HepG2 (cell line): ENCODE data around the gene RBCK1. TPM values are rescaled to one million over a fixed set of nuclear protein-coding genes. Genes with fewer than 3 reads are reported as not detected.

Source experiments
- ETV5 ChIP-seq: IDR thresholded peaks from 2 replicates; pipeline ENCODE4 v1.6.1; 2018; ENCODE audit warnings: missing biosample characterization, missing genetic modification reagents, inconsistent platforms, borderline replicate concordance
- KLF12 ChIP-seq: sonication (generic); formaldehyde crosslinking; IDR thresholded peaks from 2 replicates; pipeline ENCODE4 v1.4.0; 2020; ENCODE audit warnings: missing genetic modification reagents, borderline replicate concordance
- MIXL1 ChIP-seq: IDR thresholded peaks from 2 replicates; pipeline ENCODE4 v1.6.1; 2016
- MXD4 ChIP-seq: IDR thresholded peaks from 2 replicates; pipeline ENCODE4 v1.6.1; 2016; ENCODE audit warnings: mild to moderate bottlenecking, missing biosample characterization, missing genetic modification reagents
- NCOR1 ChIP-seq: fragments of 200-600 bp; sonication (generic); IDR thresholded peaks from 2 replicates; pipeline ENCODE4 v1.7.0; 2017; ENCODE audit warnings: antibody characterized with exemption, low read length, borderline replicate concordance
- TEAD3 ChIP-seq: optimal IDR thresholded peaks from 2 replicates; pipeline ENCODE3; 2016; ENCODE audit warnings: borderline replicate concordance
- ZFP36L2 ChIP-seq: sonication (generic); formaldehyde crosslinking; IDR thresholded peaks from 2 replicates; pipeline ENCODE4 v1.4.0; 2020; ENCODE audit warnings: missing genetic modification reagents
- ZNF567 ChIP-seq: sonication (generic); formaldehyde crosslinking; IDR thresholded peaks from 2 replicates; pipeline ENCODE4 v1.8.1; 2023; ENCODE audit warnings: mild to moderate bottlenecking, missing genetic modification reagents, borderline replicate concordance
- ZNF605 ChIP-seq: sonication (generic); formaldehyde crosslinking; IDR thresholded peaks from 2 replicates; pipeline ENCODE4 v1.8.0; 2022; ENCODE audit warnings: mild to moderate bottlenecking, missing genetic modification reagents
- polyA plus RNA-seq, 8 experiments: library from polyadenylated mRNA; depleted of rRNA in 3 of 8; stranded (reverse) in 7 of 8; unstranded in 1 of 8; fragments of >200 nt; fragmentation: Illumina TruSeq in 4 of 8; extraction: Trizol in 4 of 8; gene quantifications; 2 replicates each; pipeline versions ENCODE4 v1.2.1 to v1.2.3, GENCODE V29; 2011 to 2016; ENCODE audit warnings: low read depth in 4 of 8, missing spikeins in 1 of 8, mixed read lengths in 1 of 8; ENCODE audit not compliant: insufficient read depth in 1 of 8
- total RNA-seq, 5 experiments: library from RNA; depleted of rRNA; stranded (reverse); fragments of >200 nt; fragmentation: Illumina TruSeq; extraction: Trizol; gene quantifications; 2 replicates each; pipeline ENCODE4 v1.2.3, GENCODE V29; 2016; ENCODE audit warnings: low read depth in 1 of 5
- TF ChIP-seq, protein P1 (sequence below): sonication (generic); formaldehyde crosslinking; IDR thresholded peaks from 2 replicates; pipeline ENCODE4 v1.5.1; 2020; ENCODE audit warnings: missing genetic modification reagents, mild to moderate bottlenecking, borderline replicate concordance
- TF ChIP-seq, protein P2 (sequence below): sonication (generic); formaldehyde crosslinking; IDR thresholded peaks from 2 replicates; pipeline ENCODE4 v1.4.0; 2020; ENCODE audit warnings: missing genetic modification reagents, borderline replicate concordance
- TF ChIP-seq, protein P3 (sequence below): sonication (generic); formaldehyde crosslinking; IDR thresholded peaks from 2 replicates; pipeline ENCODE4 v1.9.0; 2022; ENCODE audit warnings: low read depth, missing genetic modification reagents

The RBCK1 gene
- total and polyA plus RNA-seq, 2 of the 13 experiments (the other 11 are each of a cell fraction or from before 2014, with no cell fraction given): 149 to 215 TPM

DNA sequence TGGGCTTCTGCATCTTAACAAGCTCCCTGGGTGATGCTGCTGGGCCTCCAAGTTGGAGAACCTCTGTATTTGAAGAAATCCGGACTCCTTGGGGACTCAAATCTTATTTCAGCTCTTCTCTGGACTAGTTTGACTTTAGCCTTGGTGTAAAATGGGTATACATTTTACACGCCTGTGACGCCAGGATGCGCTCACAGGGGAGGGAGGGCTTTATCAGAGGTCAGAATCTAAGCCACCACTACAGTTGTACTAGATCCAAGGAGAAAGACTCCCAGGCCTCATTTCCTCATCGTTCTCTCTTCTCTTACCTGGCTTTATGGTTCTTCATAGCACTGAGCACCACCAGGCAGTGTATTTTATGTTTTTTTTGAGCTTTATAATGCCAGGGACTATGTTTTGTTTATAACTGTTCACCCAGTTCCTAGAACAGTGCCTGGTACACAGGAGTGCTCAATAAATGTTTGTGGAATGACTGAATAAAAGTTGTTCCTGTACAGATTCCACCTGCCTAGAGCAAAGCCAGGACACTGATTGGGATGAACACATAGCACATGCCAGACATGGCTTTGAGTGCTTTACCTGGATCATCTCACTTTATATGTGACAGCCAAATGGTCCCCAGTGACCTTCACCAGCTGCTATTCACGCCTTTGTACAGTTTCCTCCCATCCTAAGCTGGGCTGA is 5.1 kb upstream of the RBCK1 start (continued):
- TF ChIP-seq ZNF567 (CRISPR knock-in tag) (no peak), ZFP36L2 (CRISPR knock-in tag) (0 out of 2 replicates have a peak, but pooled peaks have one; percentile 78), NCOR1 (no peak), MXD4 (CRISPR knock-in tag) (no peak), TEAD3 (CRISPR knock-in tag) (no peak), ZNF605 (CRISPR knock-in tag) (peak; percentile 61; the same call in 1 of the 2 replicates), MIXL1 (CRISPR knock-in tag) (no peak), KLF12 (CRISPR knock-in tag) (0 out of 2 replicates have a peak, but pooled peaks have one; percentile 1), ETV5 (CRISPR knock-in tag) (no peak; the same call in 1 of the 2 replicates)
- TF ChIP-seq, protein P1, sequence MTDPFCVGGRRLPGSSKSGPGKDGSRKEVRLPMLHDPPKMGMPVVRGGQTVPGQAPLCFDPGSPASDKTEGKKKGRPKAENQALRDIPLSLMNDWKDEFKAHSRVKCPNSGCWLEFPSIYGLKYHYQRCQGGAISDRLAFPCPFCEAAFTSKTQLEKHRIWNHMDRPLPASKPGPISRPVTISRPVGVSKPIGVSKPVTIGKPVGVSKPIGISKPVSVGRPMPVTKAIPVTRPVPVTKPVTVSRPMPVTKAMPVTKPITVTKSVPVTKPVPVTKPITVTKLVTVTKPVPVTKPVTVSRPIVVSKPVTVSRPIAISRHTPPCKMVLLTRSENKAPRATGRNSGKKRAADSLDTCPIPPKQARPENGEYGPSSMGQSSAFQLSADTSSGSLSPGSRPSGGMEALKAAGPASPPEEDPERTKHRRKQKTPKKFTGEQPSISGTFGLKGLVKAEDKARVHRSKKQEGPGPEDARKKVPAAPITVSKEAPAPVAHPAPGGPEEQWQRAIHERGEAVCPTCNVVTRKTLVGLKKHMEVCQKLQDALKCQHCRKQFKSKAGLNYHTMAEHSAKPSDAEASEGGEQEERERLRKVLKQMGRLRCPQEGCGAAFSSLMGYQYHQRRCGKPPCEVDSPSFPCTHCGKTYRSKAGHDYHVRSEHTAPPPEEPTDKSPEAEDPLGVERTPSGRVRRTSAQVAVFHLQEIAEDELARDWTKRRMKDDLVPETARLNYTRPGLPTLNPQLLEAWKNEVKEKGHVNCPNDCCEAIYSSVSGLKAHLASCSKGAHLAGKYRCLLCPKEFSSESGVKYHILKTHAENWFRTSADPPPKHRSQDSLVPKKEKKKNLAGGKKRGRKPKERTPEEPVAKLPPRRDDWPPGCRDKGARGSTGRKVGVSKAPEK (CRISPR knock-in tag): no peak
- TF ChIP-seq, protein P2, sequence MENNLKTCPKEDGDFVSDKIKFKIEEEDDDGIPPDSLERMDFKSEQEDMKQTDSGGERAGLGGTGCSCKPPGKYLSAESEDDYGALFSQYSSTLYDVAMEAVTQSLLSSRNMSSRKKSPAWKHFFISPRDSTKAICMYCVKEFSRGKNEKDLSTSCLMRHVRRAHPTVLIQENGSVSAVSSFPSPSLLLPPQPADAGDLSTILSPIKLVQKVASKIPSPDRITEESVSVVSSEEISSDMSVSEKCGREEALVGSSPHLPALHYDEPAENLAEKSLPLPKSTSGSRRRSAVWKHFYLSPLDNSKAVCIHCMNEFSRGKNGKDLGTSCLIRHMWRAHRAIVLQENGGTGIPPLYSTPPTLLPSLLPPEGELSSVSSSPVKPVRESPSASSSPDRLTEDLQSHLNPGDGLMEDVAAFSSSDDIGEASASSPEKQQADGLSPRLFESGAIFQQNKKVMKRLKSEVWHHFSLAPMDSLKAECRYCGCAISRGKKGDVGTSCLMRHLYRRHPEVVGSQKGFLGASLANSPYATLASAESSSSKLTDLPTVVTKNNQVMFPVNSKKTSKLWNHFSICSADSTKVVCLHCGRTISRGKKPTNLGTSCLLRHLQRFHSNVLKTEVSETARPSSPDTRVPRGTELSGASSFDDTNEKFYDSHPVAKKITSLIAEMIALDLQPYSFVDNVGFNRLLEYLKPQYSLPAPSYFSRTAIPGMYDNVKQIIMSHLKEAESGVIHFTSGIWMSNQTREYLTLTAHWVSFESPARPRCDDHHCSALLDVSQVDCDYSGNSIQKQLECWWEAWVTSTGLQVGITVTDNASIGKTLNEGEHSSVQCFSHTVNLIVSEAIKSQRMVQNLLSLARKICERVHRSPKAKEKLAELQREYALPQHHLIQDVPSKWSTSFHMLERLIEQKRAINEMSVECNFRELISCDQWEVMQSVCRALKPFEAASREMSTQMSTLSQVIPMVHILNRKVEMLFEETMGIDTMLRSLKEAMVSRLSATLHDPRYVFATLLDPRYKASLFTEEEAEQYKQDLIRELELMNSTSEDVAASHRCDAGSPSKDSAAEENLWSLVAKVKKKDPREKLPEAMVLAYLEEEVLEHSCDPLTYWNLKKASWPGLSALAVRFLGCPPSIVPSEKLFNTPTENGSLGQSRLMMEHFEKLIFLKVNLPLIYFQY (CRISPR knock-in tag): 0 out of 2 replicates have a peak, but pooled peaks have one; percentile 28
- TF ChIP-seq, protein P3, sequence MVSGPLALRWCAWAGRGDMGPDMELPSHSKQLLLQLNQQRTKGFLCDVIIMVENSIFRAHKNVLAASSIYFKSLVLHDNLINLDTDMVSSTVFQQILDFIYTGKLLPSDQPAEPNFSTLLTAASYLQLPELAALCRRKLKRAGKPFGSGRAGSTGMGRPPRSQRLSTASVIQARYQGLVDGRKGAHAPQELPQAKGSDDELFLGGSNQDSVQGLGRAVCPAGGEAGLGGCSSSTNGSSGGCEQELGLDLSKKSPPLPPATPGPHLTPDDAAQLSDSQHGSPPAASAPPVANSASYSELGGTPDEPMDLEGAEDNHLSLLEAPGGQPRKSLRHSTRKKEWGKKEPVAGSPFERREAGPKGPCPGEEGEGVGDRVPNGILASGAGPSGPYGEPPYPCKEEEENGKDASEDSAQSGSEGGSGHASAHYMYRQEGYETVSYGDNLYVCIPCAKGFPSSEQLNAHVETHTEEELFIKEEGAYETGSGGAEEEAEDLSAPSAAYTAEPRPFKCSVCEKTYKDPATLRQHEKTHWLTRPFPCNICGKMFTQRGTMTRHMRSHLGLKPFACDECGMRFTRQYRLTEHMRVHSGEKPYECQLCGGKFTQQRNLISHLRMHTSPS: no peak
